ENCODE data around the gene SLC6A1.

The SLC6A1 gene

DNA sequence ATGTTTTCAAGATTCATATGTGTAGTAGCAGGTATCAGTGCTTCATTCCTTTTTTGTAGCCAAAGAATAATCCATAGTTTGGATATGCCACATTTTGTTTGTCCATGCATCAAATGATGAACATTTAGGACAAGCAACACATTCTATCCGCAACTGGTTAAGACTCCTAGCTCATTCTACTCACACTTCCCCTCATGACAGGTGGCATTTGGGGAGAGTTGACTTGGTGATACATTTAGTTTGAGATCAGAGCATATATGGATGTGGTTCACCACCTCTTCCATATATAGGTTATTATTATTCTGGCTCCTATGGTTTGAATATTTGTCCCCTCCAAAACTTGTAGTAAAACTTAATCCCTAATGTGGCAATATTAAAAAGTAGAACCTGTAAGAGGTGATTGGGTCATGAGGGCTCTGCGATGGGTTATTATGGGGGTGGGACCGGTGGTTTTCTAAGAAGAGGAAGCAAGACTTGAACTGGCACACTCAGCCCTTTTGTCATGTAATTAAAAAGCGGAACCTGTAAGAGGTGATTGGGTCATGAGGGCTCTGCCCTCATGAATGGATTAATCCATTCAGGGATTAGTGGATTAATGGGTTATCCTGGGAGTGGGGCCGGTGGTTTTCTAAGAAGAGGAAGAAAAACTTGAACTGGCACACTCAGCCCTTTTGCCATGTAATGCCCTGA is 86.4 kb downstream of the SLC6A1 start:
- H3K9ac ChIP-seq (ENCODE audit: insufficient read length, low read depth) = no peak overlapping the region
- H3K4me1 ChIP-seq (ENCODE audit: insufficient read depth, insufficient read length) = no peaks in the 10 kb centered on the region
- no peak overlapping the region for H3K4me3 ChIP-seq (ENCODE audit: insufficient read length, low read depth)
- DNase-seq (ENCODE audit: low read depth, low spot score) = no peak
- no peaks in the 10 kb centered on the region for H3K27me3 ChIP-seq (ENCODE audit: insufficient read depth, insufficient read length)
- TF ChIP-seq YY1 (IDR thresholded peaks at IDR 0.05; ENCODE audit: insufficient read depth, insufficient read length) = no peak
- no peak for TF ChIP-seq SUZ12 (IDR thresholded peaks at IDR 0.05; ENCODE audit: extremely low read depth, insufficient read depth, insufficient read length)
- no peak for TF ChIP-seq ZNF274 (IDR thresholded peaks at IDR 0.05; ENCODE audit: low read depth, low read length)
- H3K36me3 ChIP-seq (ENCODE audit: insufficient read depth, insufficient read length, low read length) = no peaks in the 10 kb centered on the region
- H3K9me3 ChIP-seq (ENCODE audit: insufficient read depth, low read length) = peaks cover 8% of the 10 kb centered on the region; the same call in 1 of the 2 replicates

- TF ChIP-seq YY1 (IDR thresholded peaks at IDR 0.05; ENCODE audit: insufficient read depth, insufficient read length) = no peak
- no peak for TF ChIP-seq SUZ12 (IDR thresholded peaks at IDR 0.05; ENCODE audit: extremely low read depth, insufficient read depth, insufficient read length)
- TF ChIP-seq ZNF274 (IDR thresholded peaks at IDR 0.05; ENCODE audit: low read depth, low read length) = no peak
- H3K36me3 ChIP-seq (ENCODE audit: insufficient read depth, insufficient read length, low read length) = no peaks in the 10 kb centered on the region
- H3K9ac ChIP-seq (ENCODE audit: insufficient read length, low read depth) = no peak overlapping the region
- no peaks in the 10 kb centered on the region for H3K27me3 ChIP-seq (ENCODE audit: insufficient read depth, insufficient read length)
- DNase-seq (ENCODE audit: low read depth, low spot score) = no peak
- H3K4me1 ChIP-seq (ENCODE audit: insufficient read depth, insufficient read length) = no peaks in the 10 kb centered on the region
- H3K4me3 ChIP-seq (ENCODE audit: insufficient read length, low read depth) = no peak overlapping the region
- H3K9me3 ChIP-seq (ENCODE audit: insufficient read depth, low read length) = peaks cover 6% of the 10 kb centered on the region; the same call in 1 of the 2 replicates
Measured at GRCh38 chr3:11080492-11080891, 87.9 kb downstream of the SLC6A1 start.

DNA sequence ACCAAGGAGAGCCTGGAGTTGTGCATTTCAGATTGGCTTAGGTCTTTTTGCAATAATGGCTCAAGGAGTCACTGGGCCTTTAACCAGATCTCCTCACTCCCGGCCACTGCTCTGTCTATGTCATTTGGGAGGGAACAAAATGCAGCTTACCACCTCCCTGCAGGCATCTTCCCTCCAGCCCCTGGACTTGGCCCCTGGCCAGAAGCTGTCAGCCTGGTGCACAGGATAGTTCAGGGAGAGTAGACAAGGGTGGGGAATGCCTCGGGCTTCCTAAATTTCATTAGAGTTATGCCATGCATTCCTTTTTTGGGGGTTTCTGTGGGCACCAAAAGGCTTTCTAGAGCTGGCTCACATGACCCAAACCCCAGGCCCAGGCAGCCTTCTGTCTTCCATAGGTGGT is 91.5 kb downstream of the SLC6A1 start:
- TF ChIP-seq YY1 (IDR thresholded peaks at IDR 0.05; ENCODE audit: insufficient read depth, insufficient read length) (no peak), SUZ12 (IDR thresholded peaks at IDR 0.05; ENCODE audit: extremely low read depth, insufficient read depth, insufficient read length) (no peak), ZNF274 (IDR thresholded peaks at IDR 0.05; ENCODE audit: low read depth, low read length) (no peak)
- H3K9me3 ChIP-seq (ENCODE audit: insufficient read depth, low read length) = no peaks in the 10 kb centered on the region; the same call in 1 of the 2 replicates
- DNase-seq (ENCODE audit: low read depth, low spot score) = no peak
- no peak overlapping the region for H3K4me3 ChIP-seq (ENCODE audit: insufficient read length, low read depth)
- no peaks in the 10 kb centered on the region for H3K27me3 ChIP-seq (ENCODE audit: insufficient read depth, insufficient read length)
- H3K9ac ChIP-seq (ENCODE audit: insufficient read length, low read depth) = no peak overlapping the region
- H3K4me1 ChIP-seq (ENCODE audit: insufficient read depth, insufficient read length) = no peaks in the 10 kb centered on the region
- no peaks in the 10 kb centered on the region for H3K36me3 ChIP-seq (ENCODE audit: insufficient read depth, insufficient read length, low read length)

DNA sequence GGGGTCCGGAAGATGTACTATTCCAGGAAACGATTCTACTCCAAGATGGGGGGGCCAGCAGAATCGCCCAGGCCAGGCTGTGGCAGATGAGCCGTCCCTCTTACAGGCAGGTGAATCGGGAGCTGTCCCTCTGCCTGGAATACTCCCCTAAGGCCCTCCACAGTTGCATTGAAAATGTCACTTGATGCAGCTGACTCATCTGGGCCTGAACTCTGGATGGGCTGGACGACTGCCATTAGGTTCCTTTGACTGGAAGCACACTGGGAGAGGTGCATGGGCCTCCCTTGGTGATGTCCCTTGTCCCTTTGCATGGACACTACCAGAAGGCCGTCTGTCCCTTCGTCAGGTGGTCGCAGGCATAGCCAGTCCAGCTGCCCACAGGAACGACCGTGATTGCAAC is 92.1 kb downstream of the SLC6A1 start:
- Histone ChIP-seq H3K27me3 (ENCODE audit: insufficient read depth, insufficient read length) (no peaks in the 10 kb centered on the region), H3K9ac (ENCODE audit: insufficient read length, low read depth) (no peak overlapping the region), H3K9me3 (ENCODE audit: insufficient read depth, low read length) (no peaks in the 10 kb centered on the region; the same call in 1 of the 2 replicates), H3K36me3 (ENCODE audit: insufficient read depth, insufficient read length, low read length) (no peaks in the 10 kb centered on the region), H3K4me3 (ENCODE audit: insufficient read length, low read depth) (no peak overlapping the region), H3K4me1 (ENCODE audit: insufficient read depth, insufficient read length) (no peaks in the 10 kb centered on the region)
- no peak for TF ChIP-seq YY1 (IDR thresholded peaks at IDR 0.05; ENCODE audit: insufficient read depth, insufficient read length)
- DNase-seq (ENCODE audit: low read depth, low spot score) = no peak

- TF ChIP-seq ZNF274 (IDR thresholded peaks at IDR 0.05; ENCODE audit: low read depth, low read length) (no peak), SUZ12 (IDR thresholded peaks at IDR 0.05; ENCODE audit: extremely low read depth, insufficient read depth, insufficient read length) (no peak)
- DNase-seq (ENCODE audit: low read depth, low spot score) = no peak
- no peaks in the 10 kb centered on the region for H3K4me1 ChIP-seq (ENCODE audit: insufficient read depth, insufficient read length)
Measured at GRCh38 chr3:11085093-11085840, 92.7 kb downstream of the SLC6A1 start.

DNA sequence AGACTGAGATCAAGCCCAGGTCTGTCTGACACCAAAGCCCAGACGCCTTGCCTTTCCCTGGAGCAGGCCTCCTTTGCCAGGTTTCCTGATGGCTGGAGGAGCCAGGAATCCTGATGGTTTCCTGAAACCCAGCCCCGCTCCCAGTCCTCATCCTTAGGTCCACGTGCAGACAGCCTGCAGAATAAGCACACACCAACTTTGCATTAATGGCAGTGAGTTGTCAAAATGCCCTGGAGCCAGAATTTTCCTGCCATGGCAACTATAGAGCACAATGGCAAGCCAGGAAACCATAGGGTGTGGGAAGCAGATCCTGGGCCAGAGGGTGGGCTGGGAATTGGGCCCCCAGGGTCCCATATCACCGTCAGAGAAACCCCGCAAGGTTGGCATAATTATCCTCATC is 94.3 kb downstream of the SLC6A1 start:
- no peak for DNase-seq (ENCODE audit: low read depth, low spot score)
- no peaks in the 10 kb centered on the region for H3K36me3 ChIP-seq (ENCODE audit: insufficient read depth, insufficient read length, low read length)
- TF ChIP-seq SUZ12 (IDR thresholded peaks at IDR 0.05; ENCODE audit: extremely low read depth, insufficient read depth, insufficient read length) (no peak), ZNF274 (IDR thresholded peaks at IDR 0.05; ENCODE audit: low read depth, low read length) (no peak), YY1 (IDR thresholded peaks at IDR 0.05; ENCODE audit: insufficient read depth, insufficient read length) (no peak)
- H3K4me1 ChIP-seq (ENCODE audit: insufficient read depth, insufficient read length) = peaks cover 2% of the 10 kb centered on the region
- no peak overlapping the region for H3K4me3 ChIP-seq (ENCODE audit: insufficient read length, low read depth)
- H3K27me3 ChIP-seq (ENCODE audit: insufficient read depth, insufficient read length) = no peaks in the 10 kb centered on the region
- no peaks in the 10 kb centered on the region for H3K9me3 ChIP-seq (ENCODE audit: insufficient read depth, low read length)
- H3K9ac ChIP-seq (ENCODE audit: insufficient read length, low read depth) = no peak overlapping the region

More at GRCh38 chr3:11085093-11085840, 92.7 kb downstream of the SLC6A1 start:
- H3K9ac ChIP-seq (ENCODE audit: insufficient read length, low read depth) = no peak overlapping the region
- no peaks in the 10 kb centered on the region for H3K27me3 ChIP-seq (ENCODE audit: insufficient read depth, insufficient read length)
- H3K4me3 ChIP-seq (ENCODE audit: insufficient read length, low read depth) = no peak overlapping the region
- no peaks in the 10 kb centered on the region; the same call in 1 of the 2 replicates for H3K9me3 ChIP-seq (ENCODE audit: insufficient read depth, low read length)
- no peaks in the 10 kb centered on the region for H3K36me3 ChIP-seq (ENCODE audit: insufficient read depth, insufficient read length, low read length)

- Histone ChIP-seq H3K4me1 (ENCODE audit: insufficient read depth, insufficient read length) (peaks cover 2% of the 10 kb centered on the region), H3K4me3 (ENCODE audit: insufficient read length, low read depth) (no peak overlapping the region), H3K36me3 (ENCODE audit: insufficient read depth, insufficient read length, low read length) (no peaks in the 10 kb centered on the region), H3K27me3 (ENCODE audit: insufficient read depth, insufficient read length) (no peaks in the 10 kb centered on the region), H3K9me3 (ENCODE audit: insufficient read depth, low read length) (peaks cover 8% of the 10 kb centered on the region; the same call in 1 of the 2 replicates), H3K9ac (ENCODE audit: insufficient read length, low read depth) (no peak overlapping the region)
- no peak for DNase-seq (ENCODE audit: low read depth, low spot score)
- no peak for TF ChIP-seq SUZ12 (IDR thresholded peaks at IDR 0.05; ENCODE audit: extremely low read depth, insufficient read depth, insufficient read length)
- TF ChIP-seq YY1 (IDR thresholded peaks at IDR 0.05; ENCODE audit: insufficient read depth, insufficient read length) = no peak
- TF ChIP-seq ZNF274 (IDR thresholded peaks at IDR 0.05; ENCODE audit: low read depth, low read length) = no peak
Measured at GRCh38 chr3:11088066-11088465, 95.5 kb downstream of the SLC6A1 start.
